OCI-LY1 (cell line): ENCODE data around the gene GRIA4.

Experiments
- H2AFZ ChIP-seq: fragments of 200-600 bp; sonication (generic), shearing (Covaris generic); 2 replicates; pipeline ENCODE4 v1.6.0; 2014; ENCODE audit warnings: antibody characterized with exemption, mild to moderate bottlenecking, low read length
- H3F3A ChIP-seq: fragments of 200-600 bp; sonication (generic), shearing (Covaris generic); 2 replicates; pipeline ENCODE4 v1.6.0; 2014; ENCODE audit warnings: mild to moderate bottlenecking, antibody characterized with exemption, low read length, moderate library complexity; ENCODE audit not compliant: insufficient read depth
- H3K27ac ChIP-seq: fragments of 200-600 bp; sonication (generic); 2 replicates; pipeline ENCODE4 v1.5.1; 2014; ENCODE audit warnings: low read length, mixed run types, mild to moderate bottlenecking, low read depth; ENCODE audit not compliant: poor library complexity, severe bottlenecking
- H3K27me3 ChIP-seq: fragments of 200-600 bp; sonication (generic); 2 replicates; pipeline ENCODE4 v1.6.0; 2014; ENCODE audit warnings: antibody characterized with exemption, mild to moderate bottlenecking, low read length, moderate library complexity; ENCODE audit not compliant: insufficient read depth
- H3K36me3 ChIP-seq: fragments of 200-600 bp; sonication (generic); 2 replicates; pipeline ENCODE4 v1.6.1; 2014; ENCODE audit warnings: mild to moderate bottlenecking, antibody characterized with exemption, low read length, moderate library complexity, mixed read lengths; ENCODE audit not compliant: insufficient read depth
- H3K4me1 ChIP-seq: fragments of 200-600 bp; sonication (generic); 2 replicates; pipeline ENCODE4 v1.5.1; 2014; ENCODE audit warnings: mild to moderate bottlenecking, low read length, moderate library complexity; ENCODE audit not compliant: insufficient read depth, severe bottlenecking
- H3K4me2 ChIP-seq: fragments of 200-600 bp; sonication (generic), shearing (Covaris generic); 2 replicates; pipeline ENCODE4 v1.6.1; 2014; ENCODE audit warnings: low read length
- H3K4me3 ChIP-seq: fragments of 200-600 bp; sonication (generic); 2 replicates; pipeline ENCODE4 v1.5.1; 2014; ENCODE audit warnings: low read length, low read depth, mild to moderate bottlenecking, mixed read lengths; ENCODE audit not compliant: poor library complexity, severe bottlenecking
- H3K79me2 ChIP-seq: fragments of 200-600 bp; shearing (Covaris generic); 2 replicates; pipeline ENCODE4 v1.6.1; 2016; ENCODE audit warnings: mixed run types, low read length, mixed read lengths; ENCODE audit not compliant: insufficient read depth
- H3K9ac ChIP-seq: fragments of 200-600 bp; sonication (generic), shearing (Covaris generic); 2 replicates; pipeline ENCODE4 v1.6.1; 2014; ENCODE audit warnings: mild to moderate bottlenecking, low read length, mixed read lengths
- H3K9me2 ChIP-seq: fragments of 200-600 bp; sonication (generic), shearing (Covaris generic); 2 replicates; pipeline ENCODE4 v1.6.1; 2014; ENCODE audit warnings: low read depth, mild to moderate bottlenecking, low read length, mixed read lengths
- H3K9me3 ChIP-seq: fragments of 200-600 bp; shearing (Covaris generic); 2 replicates; pipeline ENCODE4 v1.6.1; 2014; ENCODE audit warnings: low read length, mixed read lengths
- H4K20me1 ChIP-seq: fragments of 200-600 bp; sonication (generic), shearing (Covaris generic); 2 replicates; pipeline ENCODE4 v1.6.0; 2016; ENCODE audit warnings: mild to moderate bottlenecking, low read length; ENCODE audit not compliant: insufficient read depth
- EZH2 ChIP-seq: fragments of 200-600 bp; sonication (generic), shearing (Covaris generic); IDR thresholded peaks from 2 replicates; pipeline ENCODE4 v1.8.0; 2017; ENCODE audit warnings: borderline replicate concordance, mixed run types, mild to moderate bottlenecking, antibody characterized with exemption, low read length, moderate library complexity, mixed read lengths
- TF ChIP-seq, protein P1 (sequence below): fragments of 200-600 bp; sonication (generic), shearing (Covaris generic); IDR thresholded peaks from 2 replicates; pipeline ENCODE4 v1.5.1; 2017; ENCODE audit warnings: mild to moderate bottlenecking, antibody characterized with exemption, low read length, moderate library complexity, mixed read lengths

The GRIA4 gene

DNA sequence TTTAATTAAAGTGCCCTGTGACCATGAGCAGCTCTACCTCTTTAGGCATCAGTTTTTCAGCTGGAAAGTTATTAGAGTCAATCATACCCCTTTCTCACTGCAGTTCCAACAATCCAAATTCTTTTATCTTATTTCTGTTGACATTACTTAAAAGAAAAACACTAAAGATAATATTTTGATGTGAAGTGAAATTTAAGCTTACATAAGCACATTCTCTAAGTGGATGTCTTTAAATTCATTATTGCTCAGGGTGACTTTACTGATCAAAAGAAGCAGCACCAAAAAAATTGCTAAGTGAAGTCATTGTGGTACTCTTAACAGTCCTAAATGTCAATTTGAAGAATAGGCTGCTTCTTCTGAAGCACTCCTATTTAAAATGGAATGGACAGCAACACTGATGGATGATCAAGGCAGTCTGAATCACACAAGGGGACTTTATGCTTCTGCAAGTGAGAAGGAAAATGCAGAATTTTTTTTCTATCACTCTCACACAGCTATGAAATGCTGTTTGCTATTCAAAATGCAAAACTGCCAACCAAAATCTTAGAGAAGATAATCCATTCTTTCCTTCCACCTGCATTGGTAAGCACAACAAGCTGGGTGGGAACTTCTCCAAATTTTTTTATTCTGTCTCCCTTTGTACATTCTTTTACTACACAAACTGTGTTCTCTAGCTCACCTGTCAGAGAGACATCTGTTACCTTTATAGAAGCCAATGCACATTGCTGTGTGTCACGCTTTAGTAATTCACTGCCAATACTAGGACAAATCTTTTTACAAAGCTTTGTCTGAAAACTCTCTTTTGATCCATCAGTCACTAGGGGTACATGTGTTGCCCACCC, 179.9 kb downstream of the GRIA4 start:
- Histone ChIP-seq H3K9ac (no peak overlapping the region), H3K4me3 (no peak overlapping the region), H3K79me2 (no peaks in the 10 kb centered on the region), H3F3A (no peaks in the 10 kb centered on the region), H3K4me1 (no peaks in the 10 kb centered on the region), H3K4me2 (no peak overlapping the region), H3K36me3 (no peaks in the 10 kb centered on the region), H2AFZ (no peak overlapping the region), H3K27me3 (no peaks in the 10 kb centered on the region), H3K27ac (no peak overlapping the region), H4K20me1 (no peaks in the 10 kb centered on the region), H3K9me2 (no peaks in the 10 kb centered on the region), H3K9me3 (no peaks in the 10 kb centered on the region)
- TF ChIP-seq, protein P1, sequence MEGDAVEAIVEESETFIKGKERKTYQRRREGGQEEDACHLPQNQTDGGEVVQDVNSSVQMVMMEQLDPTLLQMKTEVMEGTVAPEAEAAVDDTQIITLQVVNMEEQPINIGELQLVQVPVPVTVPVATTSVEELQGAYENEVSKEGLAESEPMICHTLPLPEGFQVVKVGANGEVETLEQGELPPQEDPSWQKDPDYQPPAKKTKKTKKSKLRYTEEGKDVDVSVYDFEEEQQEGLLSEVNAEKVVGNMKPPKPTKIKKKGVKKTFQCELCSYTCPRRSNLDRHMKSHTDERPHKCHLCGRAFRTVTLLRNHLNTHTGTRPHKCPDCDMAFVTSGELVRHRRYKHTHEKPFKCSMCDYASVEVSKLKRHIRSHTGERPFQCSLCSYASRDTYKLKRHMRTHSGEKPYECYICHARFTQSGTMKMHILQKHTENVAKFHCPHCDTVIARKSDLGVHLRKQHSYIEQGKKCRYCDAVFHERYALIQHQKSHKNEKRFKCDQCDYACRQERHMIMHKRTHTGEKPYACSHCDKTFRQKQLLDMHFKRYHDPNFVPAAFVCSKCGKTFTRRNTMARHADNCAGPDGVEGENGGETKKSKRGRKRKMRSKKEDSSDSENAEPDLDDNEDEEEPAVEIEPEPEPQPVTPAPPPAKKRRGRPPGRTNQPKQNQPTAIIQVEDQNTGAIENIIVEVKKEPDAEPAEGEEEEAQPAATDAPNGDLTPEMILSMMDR = no peak
- no peak for TF ChIP-seq EZH2

- no peaks in the 10 kb centered on the region for H3K27me3 ChIP-seq
- no peaks in the 10 kb centered on the region for H3K9me3 ChIP-seq
- no peaks in the 10 kb centered on the region for H3K9me2 ChIP-seq
- TF ChIP-seq EZH2 = no peak
- TF ChIP-seq, protein P1 = no peak
- H3K36me3 ChIP-seq = no peaks in the 10 kb centered on the region
- no peak overlapping the region for H3K4me3 ChIP-seq
- H3K79me2 ChIP-seq = no peaks in the 10 kb centered on the region
- H3K9ac ChIP-seq = no peak overlapping the region
- no peaks in the 10 kb centered on the region for H3K4me1 ChIP-seq
- no peak overlapping the region for H3K4me2 ChIP-seq
- H3F3A ChIP-seq = no peaks in the 10 kb centered on the region
- H3K27ac ChIP-seq = no peak overlapping the region
- no peak overlapping the region for H2AFZ ChIP-seq
- H4K20me1 ChIP-seq = no peaks in the 10 kb centered on the region
Observed at GRCh38 chr11:105790840-105791239, 181.0 kb downstream of the GRIA4 start.

- H3K4me2 ChIP-seq = no peak overlapping the region
- H3K9me3 ChIP-seq = no peaks in the 10 kb centered on the region
- H3K36me3 ChIP-seq = no peaks in the 10 kb centered on the region
- H3K4me3 ChIP-seq = no peak overlapping the region
- H3K27me3 ChIP-seq = no peaks in the 10 kb centered on the region
- TF ChIP-seq EZH2 = no peak
- TF ChIP-seq, protein P1 = no peak
- no peaks in the 10 kb centered on the region for H3F3A ChIP-seq
- no peaks in the 10 kb centered on the region for H3K4me1 ChIP-seq
- no peak overlapping the region for H3K27ac ChIP-seq
- H3K79me2 ChIP-seq = no peaks in the 10 kb centered on the region
- no peak overlapping the region for H3K9ac ChIP-seq
- H3K9me2 ChIP-seq = no peaks in the 10 kb centered on the region
- H2AFZ ChIP-seq = no peak overlapping the region
- no peaks in the 10 kb centered on the region for H4K20me1 ChIP-seq
Observed at GRCh38 chr11:105793092-105793491, 183.2 kb downstream of the GRIA4 start.
